HepG2 (cell line): Measurements from ENCODE around the gene CCND1. TPM values are rescaled to one million over a fixed set of nuclear protein-coding genes. Genes with fewer than 3 reads are reported as not detected.
A peak's percentile ranks its signal among the peaks of the same experiment; 100 is the strongest.

ENCODE experiments used
- ARNTL ChIP-seq: sonication (generic); formaldehyde crosslinking; IDR thresholded peaks from 2 replicates; pipeline ENCODE4 v1.4.0; 2020; ENCODE audit warnings: mild to moderate bottlenecking, missing genetic modification reagents
- ATRX ChIP-seq: sonication (generic); formaldehyde crosslinking; IDR thresholded peaks from 2 replicates; pipeline ENCODE4 v1.4.0; 2020; ENCODE audit warnings: missing genetic modification reagents, borderline replicate concordance
- FOXO4 ChIP-seq: sonication (generic); formaldehyde crosslinking; conservative IDR thresholded peaks from 2 replicates; pipeline ENCODE4 v1.8.1; 2023; ENCODE audit warnings: missing genetic modification reagents
- MYNN ChIP-seq: sonication (generic); formaldehyde crosslinking; IDR thresholded peaks from 2 replicates; pipeline ENCODE4 v1.4.0; 2020; ENCODE audit warnings: mild to moderate bottlenecking, low read depth, missing genetic modification reagents
- NFYB ChIP-seq: sonication (generic); formaldehyde crosslinking; IDR thresholded peaks from 2 replicates; pipeline ENCODE4 v1.4.0; 2020; ENCODE audit warnings: missing genetic modification reagents
- REL ChIP-seq: sonication (generic); formaldehyde crosslinking; conservative IDR thresholded peaks from 2 replicates; pipeline ENCODE4 v1.8.0; 2022; ENCODE audit warnings: mild to moderate bottlenecking, missing genetic modification reagents, moderate library complexity
- SUZ12 ChIP-seq: fragments of 150-350 bp; IDR thresholded peaks from 2 replicates; pipeline ENCODE4 v1.6.1; 2014; ENCODE audit warnings: low read depth, low read length
- ZNF329 ChIP-seq: sonication (generic); formaldehyde crosslinking; IDR thresholded peaks from 2 replicates; pipeline ENCODE4 v1.9.0; 2021; ENCODE audit warnings: low read depth, mild to moderate bottlenecking, missing genetic modification reagents
- ZNF616 ChIP-seq: sonication (generic); formaldehyde crosslinking; IDR thresholded peaks from 2 replicates; pipeline ENCODE4 v1.5.0; 2020; ENCODE audit warnings: low read depth, mild to moderate bottlenecking, missing genetic modification reagents
- ZNF761 ChIP-seq: sonication (generic); formaldehyde crosslinking; conservative IDR thresholded peaks from 2 replicates; pipeline ENCODE4 v1.4.0; 2020; ENCODE audit warnings: mild to moderate bottlenecking, missing genetic modification reagents
- ZSCAN30 ChIP-seq: sonication (generic); formaldehyde crosslinking; IDR thresholded peaks from 2 replicates; pipeline ENCODE4 v1.5.0; 2020; ENCODE audit warnings: mild to moderate bottlenecking, missing genetic modification reagents
- polyA plus RNA-seq, 8 experiments: library from polyadenylated mRNA; depleted of rRNA in 3 of 8; stranded (reverse) in 7 of 8; unstranded in 1 of 8; fragments of >200 nt; fragmentation: Illumina TruSeq in 4 of 8; extraction: Trizol in 4 of 8; gene quantifications; 2 replicates each; pipeline versions ENCODE4 v1.2.1 to v1.2.3, GENCODE V29; 2011 to 2016; ENCODE audit warnings: low read depth in 4 of 8, missing spikeins in 1 of 8, mixed read lengths in 1 of 8; ENCODE audit not compliant: insufficient read depth in 1 of 8
- total RNA-seq, 5 experiments: library from RNA; depleted of rRNA; stranded (reverse); fragments of >200 nt; fragmentation: Illumina TruSeq; extraction: Trizol; gene quantifications; 2 replicates each; pipeline ENCODE4 v1.2.3, GENCODE V29; 2016; ENCODE audit warnings: low read depth in 1 of 5
- TF ChIP-seq, protein P1 (sequence below): sonication (generic); formaldehyde crosslinking; IDR thresholded peaks from 2 replicates; pipeline ENCODE4 v1.4.0; 2020; ENCODE audit warnings: missing genetic modification reagents
- TF ChIP-seq, protein P2 (sequence below): sonication (generic); formaldehyde crosslinking; IDR thresholded peaks from 2 replicates; pipeline ENCODE4 v1.5.1; 2020; ENCODE audit warnings: mild to moderate bottlenecking, moderate library complexity, missing genetic modification reagents
- TF ChIP-seq, protein P3 (sequence below): sonication (generic); formaldehyde crosslinking; IDR thresholded peaks from 2 replicates; pipeline ENCODE4 v1.4.0; 2020; ENCODE audit warnings: mild to moderate bottlenecking, missing genetic modification reagents
- TF ChIP-seq, protein P4 (sequence below): sonication (generic); formaldehyde crosslinking; IDR thresholded peaks from 2 replicates; pipeline ENCODE4 v1.4.0; 2020; ENCODE audit warnings: missing genetic modification reagents, mild to moderate bottlenecking, borderline replicate concordance
- TF ChIP-seq, protein P5 (sequence below): sonication (generic); formaldehyde crosslinking; IDR thresholded peaks from 2 replicates; pipeline ENCODE4 v1.5.0; 2020; ENCODE audit warnings: missing genetic modification reagents

CCND1 gene
- total and polyA plus RNA-seq, 2 of the 13 experiments (the other 11 are each of a cell fraction or from before 2014, with no cell fraction given) = 107 to 136 TPM

GRCh38 chr11:69640995-69641581, at the start of gene CCND1 (continued):
- TF ChIP-seq NFYB (CRISPR knock-in tag) = no peak
- TF ChIP-seq REL (CRISPR knock-in tag) = 0 out of 2 replicates have a peak, but pooled peaks have one; percentile 76
- TF ChIP-seq, protein P1, sequence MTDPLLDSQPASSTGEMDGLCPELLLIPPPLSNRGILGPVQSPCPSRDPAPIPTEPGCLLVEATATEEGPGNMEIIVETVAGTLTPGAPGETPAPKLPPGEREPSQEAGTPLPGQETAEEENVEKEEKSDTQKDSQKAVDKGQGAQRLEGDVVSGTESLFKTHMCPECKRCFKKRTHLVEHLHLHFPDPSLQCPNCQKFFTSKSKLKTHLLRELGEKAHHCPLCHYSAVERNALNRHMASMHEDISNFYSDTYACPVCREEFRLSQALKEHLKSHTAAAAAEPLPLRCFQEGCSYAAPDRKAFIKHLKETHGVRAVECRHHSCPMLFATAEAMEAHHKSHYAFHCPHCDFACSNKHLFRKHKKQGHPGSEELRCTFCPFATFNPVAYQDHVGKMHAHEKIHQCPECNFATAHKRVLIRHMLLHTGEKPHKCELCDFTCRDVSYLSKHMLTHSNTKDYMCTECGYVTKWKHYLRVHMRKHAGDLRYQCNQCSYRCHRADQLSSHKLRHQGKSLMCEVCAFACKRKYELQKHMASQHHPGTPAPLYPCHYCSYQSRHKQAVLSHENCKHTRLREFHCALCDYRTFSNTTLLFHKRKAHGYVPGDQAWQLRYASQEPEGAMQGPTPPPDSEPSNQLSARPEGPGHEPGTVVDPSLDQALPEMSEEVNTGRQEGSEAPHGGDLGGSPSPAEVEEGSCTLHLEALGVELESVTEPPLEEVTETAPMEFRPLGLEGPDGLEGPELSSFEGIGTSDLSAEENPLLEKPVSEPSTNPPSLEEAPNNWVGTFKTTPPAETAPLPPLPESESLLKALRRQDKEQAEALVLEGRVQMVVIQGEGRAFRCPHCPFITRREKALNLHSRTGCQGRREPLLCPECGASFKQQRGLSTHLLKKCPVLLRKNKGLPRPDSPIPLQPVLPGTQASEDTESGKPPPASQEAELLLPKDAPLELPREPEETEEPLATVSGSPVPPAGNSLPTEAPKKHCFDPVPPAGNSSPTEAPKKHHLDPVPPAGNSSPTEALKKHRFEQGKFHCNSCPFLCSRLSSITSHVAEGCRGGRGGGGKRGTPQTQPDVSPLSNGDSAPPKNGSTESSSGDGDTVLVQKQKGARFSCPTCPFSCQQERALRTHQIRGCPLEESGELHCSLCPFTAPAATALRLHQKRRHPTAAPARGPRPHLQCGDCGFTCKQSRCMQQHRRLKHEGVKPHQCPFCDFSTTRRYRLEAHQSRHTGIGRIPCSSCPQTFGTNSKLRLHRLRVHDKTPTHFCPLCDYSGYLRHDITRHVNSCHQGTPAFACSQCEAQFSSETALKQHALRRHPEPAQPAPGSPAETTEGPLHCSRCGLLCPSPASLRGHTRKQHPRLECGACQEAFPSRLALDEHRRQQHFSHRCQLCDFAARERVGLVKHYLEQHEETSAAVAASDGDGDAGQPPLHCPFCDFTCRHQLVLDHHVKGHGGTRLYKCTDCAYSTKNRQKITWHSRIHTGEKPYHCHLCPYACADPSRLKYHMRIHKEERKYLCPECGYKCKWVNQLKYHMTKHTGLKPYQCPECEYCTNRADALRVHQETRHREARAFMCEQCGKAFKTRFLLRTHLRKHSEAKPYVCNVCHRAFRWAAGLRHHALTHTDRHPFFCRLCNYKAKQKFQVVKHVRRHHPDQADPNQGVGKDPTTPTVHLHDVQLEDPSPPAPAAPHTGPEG (CRISPR knock-in tag) = 0 out of 2 replicates have a peak, but pooled peaks have one; percentile 62
- no peak for TF ChIP-seq ARNTL
- TF ChIP-seq SUZ12 = no peak
- TF ChIP-seq MYNN = no peak
- TF ChIP-seq, protein P2, sequence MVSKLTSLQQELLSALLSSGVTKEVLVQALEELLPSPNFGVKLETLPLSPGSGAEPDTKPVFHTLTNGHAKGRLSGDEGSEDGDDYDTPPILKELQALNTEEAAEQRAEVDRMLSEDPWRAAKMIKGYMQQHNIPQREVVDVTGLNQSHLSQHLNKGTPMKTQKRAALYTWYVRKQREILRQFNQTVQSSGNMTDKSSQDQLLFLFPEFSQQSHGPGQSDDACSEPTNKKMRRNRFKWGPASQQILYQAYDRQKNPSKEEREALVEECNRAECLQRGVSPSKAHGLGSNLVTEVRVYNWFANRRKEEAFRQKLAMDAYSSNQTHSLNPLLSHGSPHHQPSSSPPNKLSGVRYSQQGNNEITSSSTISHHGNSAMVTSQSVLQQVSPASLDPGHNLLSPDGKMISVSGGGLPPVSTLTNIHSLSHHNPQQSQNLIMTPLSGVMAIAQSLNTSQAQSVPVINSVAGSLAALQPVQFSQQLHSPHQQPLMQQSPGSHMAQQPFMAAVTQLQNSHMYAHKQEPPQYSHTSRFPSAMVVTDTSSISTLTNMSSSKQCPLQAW (CRISPR knock-in tag) = peak; percentile 34; the same call in 1 of the 2 replicates
- TF ChIP-seq, protein P3, sequence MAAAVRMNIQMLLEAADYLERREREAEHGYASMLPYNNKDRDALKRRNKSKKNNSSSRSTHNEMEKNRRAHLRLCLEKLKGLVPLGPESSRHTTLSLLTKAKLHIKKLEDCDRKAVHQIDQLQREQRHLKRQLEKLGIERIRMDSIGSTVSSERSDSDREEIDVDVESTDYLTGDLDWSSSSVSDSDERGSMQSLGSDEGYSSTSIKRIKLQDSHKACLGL (CRISPR knock-in tag) = no peak; the same call in 1 of the 2 replicates
- TF ChIP-seq ZNF761 (CRISPR knock-in tag) = no peak
- TF ChIP-seq ZNF329 = no peak
- no peak for TF ChIP-seq ATRX (CRISPR knock-in tag)
- TF ChIP-seq ZNF616 = no peak
- TF ChIP-seq, protein P4, sequence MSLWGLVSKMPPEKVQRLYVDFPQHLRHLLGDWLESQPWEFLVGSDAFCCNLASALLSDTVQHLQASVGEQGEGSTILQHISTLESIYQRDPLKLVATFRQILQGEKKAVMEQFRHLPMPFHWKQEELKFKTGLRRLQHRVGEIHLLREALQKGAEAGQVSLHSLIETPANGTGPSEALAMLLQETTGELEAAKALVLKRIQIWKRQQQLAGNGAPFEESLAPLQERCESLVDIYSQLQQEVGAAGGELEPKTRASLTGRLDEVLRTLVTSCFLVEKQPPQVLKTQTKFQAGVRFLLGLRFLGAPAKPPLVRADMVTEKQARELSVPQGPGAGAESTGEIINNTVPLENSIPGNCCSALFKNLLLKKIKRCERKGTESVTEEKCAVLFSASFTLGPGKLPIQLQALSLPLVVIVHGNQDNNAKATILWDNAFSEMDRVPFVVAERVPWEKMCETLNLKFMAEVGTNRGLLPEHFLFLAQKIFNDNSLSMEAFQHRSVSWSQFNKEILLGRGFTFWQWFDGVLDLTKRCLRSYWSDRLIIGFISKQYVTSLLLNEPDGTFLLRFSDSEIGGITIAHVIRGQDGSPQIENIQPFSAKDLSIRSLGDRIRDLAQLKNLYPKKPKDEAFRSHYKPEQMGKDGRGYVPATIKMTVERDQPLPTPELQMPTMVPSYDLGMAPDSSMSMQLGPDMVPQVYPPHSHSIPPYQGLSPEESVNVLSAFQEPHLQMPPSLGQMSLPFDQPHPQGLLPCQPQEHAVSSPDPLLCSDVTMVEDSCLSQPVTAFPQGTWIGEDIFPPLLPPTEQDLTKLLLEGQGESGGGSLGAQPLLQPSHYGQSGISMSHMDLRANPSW = no peak
- TF ChIP-seq, protein P5, sequence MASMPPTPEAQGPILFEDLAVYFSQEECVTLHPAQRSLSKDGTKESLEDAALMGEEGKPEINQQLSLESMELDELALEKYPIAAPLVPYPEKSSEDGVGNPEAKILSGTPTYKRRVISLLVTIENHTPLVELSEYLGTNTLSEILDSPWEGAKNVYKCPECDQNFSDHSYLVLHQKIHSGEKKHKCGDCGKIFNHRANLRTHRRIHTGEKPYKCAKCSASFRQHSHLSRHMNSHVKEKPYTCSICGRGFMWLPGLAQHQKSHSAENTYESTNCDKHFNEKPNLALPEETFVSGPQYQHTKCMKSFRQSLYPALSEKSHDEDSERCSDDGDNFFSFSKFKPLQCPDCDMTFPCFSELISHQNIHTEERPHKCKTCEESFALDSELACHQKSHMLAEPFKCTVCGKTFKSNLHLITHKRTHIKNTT = no peak
- no peak for TF ChIP-seq FOXO4 (CRISPR knock-in tag)
- TF ChIP-seq ZSCAN30 = 0 out of 2 replicates have a peak, but pooled peaks have one; percentile 54
